Natural killer cell (primary cell): Measurements from ENCODE around the gene MYMX. TPM values are rescaled to one million over a fixed set of nuclear protein-coding genes. Genes with fewer than 3 reads are reported as not detected.

Experiments
- ATAC-seq, 3 donors: fragments of 150-1000 bp in 2 of 3; fragments of 200-7000 bp in 1 of 3; cut with Tn5 transposase; 1 replicate in 1 of 3; 2 replicates in 2 of 3; pipeline ENCODE4 v1.10.0; 2021; ENCODE audit warnings: mild to moderate bottlenecking in 2 of 3, moderate library complexity in 2 of 3
- DNase-seq, 2 donors: peaks; one replicate each; pipeline versions ENCODE4 v3.0.0 to v3.0.0-alpha.2; 2013 to 2021; ENCODE audit warnings: mixed read lengths in 1 of 2
- H3K27ac ChIP-seq: one replicate; pipeline ENCODE4 v1.5.1; 2013; ENCODE audit warnings: mild to moderate bottlenecking, low read length
- H3K27me3 ChIP-seq: one replicate; pipeline ENCODE4 v1.6.1; 2013; ENCODE audit warnings: low read length; ENCODE audit not compliant: control insufficient read depth, insufficient read depth
- H3K36me3 ChIP-seq: one replicate; pipeline ENCODE4 v1.6.1; 2013; ENCODE audit warnings: low read length; ENCODE audit not compliant: control insufficient read depth, insufficient read depth
- H3K4me1 ChIP-seq: one replicate; pipeline ENCODE4 v1.6.1; 2013; ENCODE audit warnings: low read length; ENCODE audit not compliant: control insufficient read depth, insufficient read depth
- H3K4me3 ChIP-seq: one replicate; pipeline ENCODE4 v1.5.1; 2013; ENCODE audit warnings: low read length
- H3K9me3 ChIP-seq: one replicate; pipeline ENCODE4 v1.6.1; 2013; ENCODE audit warnings: low read length; ENCODE audit not compliant: control insufficient read depth, insufficient read depth
- H3K27ac Mint-ChIP-seq, 2 donors: one replicate each; pipeline ENCODE4 v1.8.0; 2022; ENCODE audit warnings: mild to moderate bottlenecking in 2 of 2, mixed read lengths in 2 of 2, moderate library complexity in 1 of 2
- H3K27me3 Mint-ChIP-seq, 2 donors: one replicate each; pipeline ENCODE4 v1.8.0; 2022; ENCODE audit warnings: low read depth in 2 of 2, mixed read lengths in 2 of 2
- H3K36me3 Mint-ChIP-seq: one replicate; pipeline ENCODE4 v1.8.0; 2022; ENCODE audit warnings: mixed read lengths
- H3K4me1 Mint-ChIP-seq, 2 donors: one replicate each; pipeline ENCODE4 v1.8.0; 2022; ENCODE audit warnings: mixed read lengths in 2 of 2
- H3K4me3 Mint-ChIP-seq: one replicate; pipeline ENCODE4 v1.8.0; 2022; ENCODE audit warnings: mild to moderate bottlenecking, moderate library complexity, mixed read lengths
- H3K9me3 Mint-ChIP-seq, 2 donors: one replicate each; pipeline ENCODE4 v1.8.0; 2022; ENCODE audit warnings: mixed read lengths in 2 of 2
- WGBS: methylation state at CpG from one replicate; pipeline ENCODE4 v1.1.7; 2013; ENCODE audit warnings: missing lambda C conversion rate; ENCODE audit not compliant: insufficient coverage; 5-methylcytosine and 5-hydroxymethylcytosine counted together
- intact Hi-C: fragments of 100-400 bp; cut with micrococcal nuclease; formaldehyde crosslinking; loops from one replicate; pipeline ENCODE4 v1.14.2; 2022
- total RNA-seq, 4 donors: library from RNA; stranded (reverse); fragments of 120-200 nt in 1 of 4; gene quantifications; one replicate each; pipeline versions ENCODE4 v1.2.3 to v1.2.4, GENCODE V29; 2013 to 2022
- TF ChIP-seq, protein P1 (sequence below): fragments of 200-600 bp; IDR thresholded peaks from one replicate; pipeline ENCODE4 v1.8.0; 2022; ENCODE audit warnings: antibody characterized with exemption

Gene MYMX
- total RNA-seq, 3 donors from 2014 or later (not counting 1 experiment from before 2014, with no cell fraction given): not detected

DNA sequence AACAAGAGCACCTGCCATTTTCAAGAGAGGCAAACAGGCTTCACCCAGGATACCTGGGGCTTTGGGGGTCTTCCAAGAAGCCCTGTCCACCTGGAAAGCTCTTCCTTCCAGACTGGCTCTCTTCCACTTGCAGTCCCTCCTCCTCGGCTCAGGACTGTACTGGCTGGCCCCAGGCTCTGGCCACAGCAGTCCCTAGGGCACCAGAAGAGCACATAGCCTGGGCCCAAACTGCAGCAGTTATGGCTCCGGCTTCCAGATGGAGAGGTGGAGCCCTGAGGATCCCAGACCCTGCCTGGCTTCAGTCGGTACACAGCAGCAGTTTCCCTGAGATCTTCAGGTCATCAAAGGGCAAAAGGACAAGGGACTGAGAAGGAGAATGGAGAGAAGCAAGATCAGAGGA lies 42.2 kb downstream of the MYMX start:
- H3K27ac ChIP-seq: peak overlapping the region; percentile 26
- Mint-ChIP-seq H3K4me1 (peaks cover 47 to 70% of the 10 kb centered on the region in 2 donors), H3K27me3 (no peaks in the 10 kb centered on the region), H3K27ac (peak overlapping the region; percentile 89 to 97), H3K4me3 (peak overlapping the region; percentile 92), H3K36me3 (no peaks in the 10 kb centered on the region), H3K9me3 (no peaks in the 10 kb centered on the region)
- intact Hi-C loops: no loop called here
- H3K9me3 ChIP-seq: no peaks in the 10 kb centered on the region
- no peak overlapping the region for H3K4me3 ChIP-seq
- TF ChIP-seq, protein P1, sequence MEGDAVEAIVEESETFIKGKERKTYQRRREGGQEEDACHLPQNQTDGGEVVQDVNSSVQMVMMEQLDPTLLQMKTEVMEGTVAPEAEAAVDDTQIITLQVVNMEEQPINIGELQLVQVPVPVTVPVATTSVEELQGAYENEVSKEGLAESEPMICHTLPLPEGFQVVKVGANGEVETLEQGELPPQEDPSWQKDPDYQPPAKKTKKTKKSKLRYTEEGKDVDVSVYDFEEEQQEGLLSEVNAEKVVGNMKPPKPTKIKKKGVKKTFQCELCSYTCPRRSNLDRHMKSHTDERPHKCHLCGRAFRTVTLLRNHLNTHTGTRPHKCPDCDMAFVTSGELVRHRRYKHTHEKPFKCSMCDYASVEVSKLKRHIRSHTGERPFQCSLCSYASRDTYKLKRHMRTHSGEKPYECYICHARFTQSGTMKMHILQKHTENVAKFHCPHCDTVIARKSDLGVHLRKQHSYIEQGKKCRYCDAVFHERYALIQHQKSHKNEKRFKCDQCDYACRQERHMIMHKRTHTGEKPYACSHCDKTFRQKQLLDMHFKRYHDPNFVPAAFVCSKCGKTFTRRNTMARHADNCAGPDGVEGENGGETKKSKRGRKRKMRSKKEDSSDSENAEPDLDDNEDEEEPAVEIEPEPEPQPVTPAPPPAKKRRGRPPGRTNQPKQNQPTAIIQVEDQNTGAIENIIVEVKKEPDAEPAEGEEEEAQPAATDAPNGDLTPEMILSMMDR: no peak
- WGBS: 95% methylated on average over 3 of the region's 3 CpGs
- no peak for ATAC-seq
- no peaks in the 10 kb centered on the region for H3K27me3 ChIP-seq
- no peak for DNase-seq
- peaks cover 36% of the 10 kb centered on the region for H3K36me3 ChIP-seq
- peaks cover 50% of the 10 kb centered on the region for H3K4me1 ChIP-seq

DNA sequence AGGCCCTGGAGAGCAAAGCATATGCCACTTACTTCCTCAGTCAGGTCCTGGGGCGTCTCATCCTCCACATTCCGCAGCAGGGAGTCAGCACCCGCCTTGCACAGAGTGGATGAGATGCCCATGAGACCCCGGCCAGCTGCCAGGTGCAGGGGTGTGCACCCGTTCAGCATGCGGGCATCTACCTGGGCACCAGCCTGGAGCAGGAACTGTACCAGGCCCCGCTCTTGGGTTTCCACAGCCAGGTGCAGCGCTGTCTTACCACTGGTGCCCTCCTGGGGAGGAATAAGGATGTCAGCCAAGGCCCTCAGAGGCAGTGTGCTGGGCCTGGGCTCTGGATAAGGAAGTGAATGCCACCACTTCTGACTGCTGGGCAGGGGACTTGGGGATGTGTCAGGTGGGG lies 43.3 kb downstream of the MYMX start:
- H3K27me3 ChIP-seq: no peaks in the 10 kb centered on the region
- Mint-ChIP-seq H3K4me1 (peaks cover 52 to 71% of the 10 kb centered on the region in 2 donors), H3K4me3 (no peak overlapping the region), H3K27me3 (no peaks in the 10 kb centered on the region), H3K9me3 (no peaks in the 10 kb centered on the region), H3K27ac (no peak overlapping the region), H3K36me3 (no peaks in the 10 kb centered on the region)
- peaks cover 25% of the 10 kb centered on the region for H3K36me3 ChIP-seq
- DNase-seq (peak in 1 of 2 donors; percentile 7), ATAC-seq (no peak)
- TF ChIP-seq, protein P1: no peak
- H3K4me3 ChIP-seq: no peak overlapping the region
- H3K27ac ChIP-seq: peak overlapping the region; percentile 34
- H3K9me3 ChIP-seq: no peaks in the 10 kb centered on the region
- intact Hi-C loops: no loop called here
- peaks cover 60% of the 10 kb centered on the region for H3K4me1 ChIP-seq
- WGBS: 85% methylated on average over 8 of the region's 8 CpGs

DNA sequence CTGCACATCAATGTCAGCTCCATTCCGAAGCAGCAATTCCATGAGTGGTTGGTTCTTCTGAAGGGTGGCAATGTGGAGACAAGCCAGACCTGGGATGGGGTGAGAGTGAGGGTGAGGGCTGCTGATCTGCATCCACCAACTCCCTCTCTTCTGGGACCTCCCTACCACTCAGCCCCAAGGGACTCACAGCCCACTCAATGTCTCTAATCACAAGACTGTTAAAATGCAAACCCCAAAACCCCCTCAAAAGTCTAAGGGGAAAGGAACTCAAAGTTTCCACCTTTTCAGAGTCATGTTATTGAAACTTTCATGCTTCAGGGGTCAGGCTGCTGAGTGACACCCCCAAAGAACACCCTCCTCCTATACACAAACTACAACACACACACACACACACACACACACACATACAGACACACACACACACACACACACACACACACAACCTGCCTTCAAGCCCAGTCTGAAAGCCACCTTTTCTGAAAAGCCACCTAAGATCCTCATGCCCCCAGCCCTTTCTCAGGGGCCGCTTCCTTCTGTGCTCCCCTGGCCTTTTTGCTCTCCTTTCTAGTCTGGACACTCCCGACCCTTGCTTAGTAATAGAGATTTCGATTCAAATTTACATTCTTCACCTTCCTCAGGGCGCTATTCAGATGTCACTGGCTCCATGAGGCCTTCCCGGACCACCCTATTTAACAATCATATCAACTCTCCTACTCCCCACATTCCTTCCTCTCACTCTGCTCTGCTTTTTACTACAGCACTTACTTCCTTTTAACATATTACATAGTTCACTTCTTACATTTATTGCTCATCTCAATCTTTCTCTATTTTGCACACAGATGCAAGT lies 43.9 kb downstream of the MYMX start:
- intact Hi-C loops: no loop called here
- no peaks in the 10 kb centered on the region for H3K9me3 Mint-ChIP-seq
- TF ChIP-seq, protein P1: no peak

More for the DNA sequence above, 43.9 kb downstream of the MYMX start:
- peak overlapping the region; percentile 0 to 6 for H3K27ac Mint-ChIP-seq
- H3K27ac ChIP-seq: peak overlapping the region; percentile 34
- peaks cover 62% of the 10 kb centered on the region for H3K4me1 ChIP-seq
- WGBS: 89% methylated on average over 6 of the region's 6 CpGs
- H3K27me3 Mint-ChIP-seq: no peaks in the 10 kb centered on the region
- H3K4me1 Mint-ChIP-seq: peaks cover 45 to 67% of the 10 kb centered on the region in 2 donors
- DNase-seq (no peak), ATAC-seq (no peak)
- H3K27me3 ChIP-seq: no peaks in the 10 kb centered on the region
- no peaks in the 10 kb centered on the region for H3K9me3 ChIP-seq
- H3K4me3 Mint-ChIP-seq: no peak overlapping the region
- H3K36me3 Mint-ChIP-seq: no peaks in the 10 kb centered on the region
- H3K36me3 ChIP-seq: peaks cover 23% of the 10 kb centered on the region
- no peak overlapping the region for H3K4me3 ChIP-seq
